ENCODE measurements around the gene SMTNL1. TPM values are rescaled to one million over a fixed set of nuclear protein-coding genes. Genes with fewer than 3 reads are reported as not detected.

Gene SMTNL1, protein sequence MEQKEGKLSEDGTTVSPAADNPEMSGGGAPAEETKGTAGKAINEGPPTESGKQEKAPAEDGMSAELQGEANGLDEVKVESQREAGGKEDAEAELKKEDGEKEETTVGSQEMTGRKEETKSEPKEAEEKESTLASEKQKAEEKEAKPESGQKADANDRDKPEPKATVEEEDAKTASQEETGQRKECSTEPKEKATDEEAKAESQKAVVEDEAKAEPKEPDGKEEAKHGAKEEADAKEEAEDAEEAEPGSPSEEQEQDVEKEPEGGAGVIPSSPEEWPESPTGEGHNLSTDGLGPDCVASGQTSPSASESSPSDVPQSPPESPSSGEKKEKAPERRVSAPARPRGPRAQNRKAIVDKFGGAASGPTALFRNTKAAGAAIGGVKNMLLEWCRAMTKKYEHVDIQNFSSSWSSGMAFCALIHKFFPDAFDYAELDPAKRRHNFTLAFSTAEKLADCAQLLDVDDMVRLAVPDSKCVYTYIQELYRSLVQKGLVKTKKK
- not detected in 2 replicates for total RNA-seq

DNA sequence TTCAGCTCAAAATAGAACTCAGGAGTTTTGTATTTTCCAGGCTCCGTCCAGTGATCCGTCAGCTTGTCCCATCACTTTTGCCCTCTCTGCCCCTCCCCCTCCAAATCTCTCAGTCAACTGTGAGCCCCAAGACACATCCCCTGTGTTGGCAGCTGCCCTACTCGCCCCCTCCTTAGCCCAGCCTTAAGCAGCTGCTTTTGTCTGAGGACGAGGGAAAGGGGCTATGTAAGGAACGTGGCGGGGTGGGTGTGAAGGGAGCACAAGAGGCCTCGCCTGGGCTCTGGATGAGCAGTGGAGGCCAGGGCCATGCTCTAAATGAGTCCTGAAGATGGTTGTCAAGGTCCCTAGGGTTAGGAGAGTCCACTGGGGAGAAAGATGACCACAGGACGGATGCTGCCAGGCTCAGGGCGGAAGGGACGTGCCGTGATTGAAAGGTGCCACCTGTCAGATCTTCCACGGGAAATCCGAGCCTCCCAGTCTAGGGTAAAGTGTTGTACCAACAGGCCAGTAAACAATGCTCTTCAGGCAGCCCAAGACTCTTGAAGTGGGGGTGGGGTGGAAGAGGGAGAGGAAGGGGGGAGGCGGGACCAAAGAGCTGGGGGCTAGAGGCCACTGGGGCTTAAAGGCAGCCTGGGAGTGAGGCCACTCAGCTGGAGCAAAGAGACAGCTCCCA, at the start of gene SMTNL1:
TSS of gene SMTNL1 (plus strand) at position 649 of the 673 bp plus-strand sequence. CDS start 5,048 bp downstream, outside the sequence.
- TF ChIP-seq, protein P1, sequence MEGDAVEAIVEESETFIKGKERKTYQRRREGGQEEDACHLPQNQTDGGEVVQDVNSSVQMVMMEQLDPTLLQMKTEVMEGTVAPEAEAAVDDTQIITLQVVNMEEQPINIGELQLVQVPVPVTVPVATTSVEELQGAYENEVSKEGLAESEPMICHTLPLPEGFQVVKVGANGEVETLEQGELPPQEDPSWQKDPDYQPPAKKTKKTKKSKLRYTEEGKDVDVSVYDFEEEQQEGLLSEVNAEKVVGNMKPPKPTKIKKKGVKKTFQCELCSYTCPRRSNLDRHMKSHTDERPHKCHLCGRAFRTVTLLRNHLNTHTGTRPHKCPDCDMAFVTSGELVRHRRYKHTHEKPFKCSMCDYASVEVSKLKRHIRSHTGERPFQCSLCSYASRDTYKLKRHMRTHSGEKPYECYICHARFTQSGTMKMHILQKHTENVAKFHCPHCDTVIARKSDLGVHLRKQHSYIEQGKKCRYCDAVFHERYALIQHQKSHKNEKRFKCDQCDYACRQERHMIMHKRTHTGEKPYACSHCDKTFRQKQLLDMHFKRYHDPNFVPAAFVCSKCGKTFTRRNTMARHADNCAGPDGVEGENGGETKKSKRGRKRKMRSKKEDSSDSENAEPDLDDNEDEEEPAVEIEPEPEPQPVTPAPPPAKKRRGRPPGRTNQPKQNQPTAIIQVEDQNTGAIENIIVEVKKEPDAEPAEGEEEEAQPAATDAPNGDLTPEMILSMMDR (IDR thresholded peaks at IDR 0.05; ENCODE audit: insufficient read depth, low read depth, low read length): no peak
- no peak within 1 kb of the TSS for H3K4me3 ChIP-seq (ENCODE audit: low read depth, low read length)
- no peak for DNase-seq (ENCODE audit: low read depth)

DNA sequence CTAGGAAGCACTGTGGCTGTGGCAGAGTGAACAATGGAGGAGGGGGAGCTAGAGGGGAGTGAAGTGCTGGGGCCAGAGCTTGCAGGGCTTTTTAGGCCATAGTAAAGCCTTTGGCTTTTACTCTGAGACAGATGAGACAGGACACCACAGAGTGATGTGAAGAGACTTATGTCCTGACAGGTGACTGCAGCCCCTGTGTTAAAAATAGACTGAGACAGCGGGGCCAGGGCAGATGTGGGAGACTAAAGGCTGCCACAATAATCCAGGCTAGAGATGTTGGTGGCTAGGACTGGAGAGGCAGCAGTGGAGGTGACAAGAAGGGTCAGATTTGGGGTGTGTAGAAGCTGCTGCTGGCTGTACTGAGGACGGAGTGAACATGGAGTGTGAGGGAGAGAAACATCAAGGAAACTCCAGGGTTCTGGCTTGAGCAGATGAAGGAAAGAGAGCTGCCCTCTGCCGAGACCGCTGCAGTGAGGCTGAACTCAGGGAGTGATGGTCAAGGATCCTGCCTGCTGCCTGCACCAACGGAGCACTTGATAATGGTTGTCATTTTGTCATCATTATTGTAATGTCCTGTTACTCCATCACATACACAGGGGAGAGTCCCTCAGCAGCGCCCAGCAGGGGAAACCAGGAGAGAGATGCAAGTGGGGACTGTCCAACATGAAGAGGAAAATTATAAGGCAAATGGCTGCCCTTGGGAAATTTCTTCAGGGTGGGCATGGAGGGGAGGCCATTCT, 49.3 kb upstream of the SMTNL1 start:
- H3K4me3 ChIP-seq (ENCODE audit: low read depth, low read length): no peak overlapping the region
- DNase-seq (ENCODE audit: low read depth): no peak
- TF ChIP-seq, protein P1 (IDR thresholded peaks at IDR 0.05; ENCODE audit: insufficient read depth, low read depth, low read length): no peak

DNA sequence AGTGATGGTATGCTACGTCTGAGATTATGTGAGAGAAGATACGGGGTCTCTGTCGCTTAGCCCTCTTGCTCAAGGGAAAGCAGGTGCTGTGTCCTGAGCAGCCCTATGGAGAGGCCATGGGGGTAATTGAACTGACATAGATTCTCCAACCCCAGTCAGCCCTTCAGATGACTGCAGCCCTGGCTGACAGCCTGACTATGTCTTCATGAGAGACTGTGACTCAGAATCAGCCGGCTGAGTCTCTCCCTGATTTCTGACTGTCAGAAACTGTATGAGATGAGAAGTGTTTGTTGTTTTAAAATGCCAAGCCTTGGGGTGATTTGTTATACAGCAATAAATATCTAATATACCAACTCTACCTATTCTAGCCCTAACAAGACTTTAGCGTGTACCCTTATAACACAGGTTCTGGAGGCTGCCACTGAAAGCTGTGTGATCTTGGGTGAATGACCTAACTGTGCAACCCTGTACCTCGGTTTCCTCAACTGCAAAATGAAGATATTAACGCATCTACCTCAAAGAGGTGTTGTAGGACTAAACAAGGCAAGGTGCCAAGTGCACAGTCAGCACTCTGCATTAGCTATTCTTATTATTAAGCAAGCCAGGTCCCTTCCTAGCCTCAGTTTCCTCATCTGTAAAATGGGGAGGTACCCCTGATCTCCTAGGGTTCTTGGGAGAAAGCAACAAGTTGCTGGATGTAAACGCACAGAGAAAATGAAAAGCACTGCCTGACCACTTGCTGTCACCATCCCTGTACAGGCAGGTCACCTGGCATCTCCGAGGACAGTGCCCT, 46.7 kb upstream of the SMTNL1 start:
- H3K4me3 ChIP-seq (ENCODE audit: low read depth, low read length): no peak overlapping the region
- DNase-seq (ENCODE audit: low read depth): no peak
- TF ChIP-seq, protein P1 (IDR thresholded peaks at IDR 0.05; ENCODE audit: insufficient read depth, low read depth, low read length): no peak

DNA sequence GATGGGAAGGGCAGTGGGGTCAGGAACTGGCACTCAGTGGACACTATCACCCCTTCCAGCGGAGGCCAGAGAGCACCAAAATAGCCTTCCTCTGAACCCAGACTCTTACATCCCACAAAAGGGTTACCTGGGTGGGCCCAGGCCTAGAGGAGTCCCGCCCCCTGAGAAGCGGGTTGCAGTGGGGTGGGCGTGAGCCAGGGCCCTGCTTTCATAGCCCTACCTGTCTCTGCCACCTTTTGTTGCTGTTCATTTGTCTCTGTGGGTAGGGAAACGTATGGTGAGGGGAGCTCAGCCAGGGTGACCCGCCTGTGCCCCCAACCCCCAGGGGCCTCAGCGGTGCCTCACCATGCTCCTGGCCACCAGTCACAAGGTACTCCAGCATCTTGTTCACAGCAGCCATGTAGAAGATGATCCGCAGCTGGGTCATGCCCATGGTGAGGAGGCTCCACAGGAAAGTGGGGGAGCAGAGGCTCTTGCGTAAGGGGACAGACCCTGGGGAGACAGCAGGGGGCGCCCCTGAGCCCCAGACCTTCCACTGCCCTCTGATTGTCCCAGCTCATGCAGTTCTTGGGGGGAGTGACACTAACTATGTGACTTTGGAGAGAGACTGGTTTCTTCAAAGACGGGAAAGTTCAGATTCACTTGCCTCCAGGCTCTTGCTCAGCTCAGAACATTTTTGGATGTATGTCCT, 45.9 kb upstream of the SMTNL1 start:
- peak; percentile 34 for DNase-seq (ENCODE audit: low read depth)
- H3K4me3 ChIP-seq (ENCODE audit: low read depth, low read length): no peak overlapping the region
- TF ChIP-seq, protein P1 (IDR thresholded peaks at IDR 0.05; ENCODE audit: insufficient read depth, low read depth, low read length): peak; percentile 78

DNA sequence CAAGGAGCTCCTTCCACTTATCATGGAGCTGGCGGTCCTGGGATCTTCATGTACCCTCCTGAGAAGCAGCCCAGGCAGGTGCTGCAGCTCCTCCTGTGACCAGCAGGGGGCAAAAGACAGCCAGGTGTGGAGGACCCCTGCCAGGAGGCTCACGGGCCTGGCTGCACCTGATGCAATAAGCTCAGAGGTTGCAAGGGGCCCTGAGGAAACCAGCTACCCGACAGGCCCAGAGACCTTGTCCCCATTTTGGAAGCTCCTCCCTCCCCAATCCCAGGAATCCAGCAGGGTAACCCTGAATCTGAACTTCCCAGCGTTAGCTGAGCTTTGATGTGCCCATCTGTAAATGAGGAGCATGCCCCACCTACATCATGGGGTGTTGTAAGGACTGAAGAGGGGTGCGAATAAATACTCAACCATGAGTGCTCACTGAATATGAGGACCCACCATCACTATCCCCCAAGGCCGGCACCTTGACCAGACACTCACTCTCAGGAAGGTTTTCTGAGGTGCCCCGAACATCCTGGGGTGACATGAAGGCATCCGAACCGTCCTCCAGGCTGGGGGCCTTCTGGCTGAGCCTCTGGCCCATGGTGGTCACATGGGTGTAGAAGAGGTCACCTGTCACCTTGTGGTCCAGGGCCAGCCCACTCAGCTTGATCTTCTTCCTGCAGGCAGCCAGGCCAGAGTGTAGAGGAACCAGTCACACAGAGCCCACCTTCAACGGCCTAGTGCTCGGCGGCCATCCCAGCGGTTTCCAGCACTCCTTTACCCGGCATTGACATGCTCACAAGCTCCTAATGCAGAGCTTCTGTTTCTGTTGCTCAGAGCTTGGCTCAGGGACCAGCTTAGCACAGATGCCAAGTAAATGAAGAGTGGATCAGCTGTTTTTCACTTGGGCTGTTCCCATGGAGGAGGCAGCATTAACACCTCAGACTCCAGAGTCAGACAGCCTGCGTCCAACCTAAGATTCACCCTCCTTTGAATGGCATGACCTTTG, 43.6 kb upstream of the SMTNL1 start:
- no peak overlapping the region for H3K4me3 ChIP-seq (ENCODE audit: low read depth, low read length)
- TF ChIP-seq, protein P1 (IDR thresholded peaks at IDR 0.05; ENCODE audit: insufficient read depth, low read depth, low read length): peak; percentile 94
- peak; percentile 46 for DNase-seq (ENCODE audit: low read depth)

Measured in fibroblast of villous mesenchyme (primary cell).